Esophagus muscularis mucosa (tissue), 4 donors: ENCODE measurements around the gene CEL. TPM values are rescaled to one million over a fixed set of nuclear protein-coding genes. Genes with fewer than 3 reads are reported as not detected.

Experiments
- DNase-seq: peaks from one replicate; pipeline ENCODE4 v3.0.0-alpha.2; 2017; ENCODE audit errors: extremely low spot score
- H3K27ac ChIP-seq, 4 donors: fragments of 200-600 bp; sonication (generic); replicated peaks in 1 of 4; 1 replicate in 3 of 4; 2 replicates in 1 of 4; pipeline ENCODE4 v1.5.1; 2016 to 2019; ENCODE audit warnings: mild to moderate bottlenecking in 1 of 4
- H3K27me3 ChIP-seq, 4 donors: fragments of 200-600 bp; sonication (generic); one replicate each; pipeline versions ENCODE4 v1.5.1 to v1.6.0; 2016 to 2019
- H3K36me3 ChIP-seq, 4 donors: fragments of 200-600 bp; sonication (generic); one replicate each; pipeline ENCODE4 v1.5.1; 2016 to 2019
- H3K4me1 ChIP-seq, 4 donors: fragments of 200-600 bp; sonication (generic); one replicate each; pipeline ENCODE4 v1.5.1; 2016 to 2019
- H3K4me3 ChIP-seq, 4 donors: fragments of 200-600 bp; sonication (generic); 1 replicate in 2 of 4; 2 replicates in 2 of 4; pipeline ENCODE4 v1.5.1; 2016 to 2019; ENCODE audit warnings: mild to moderate bottlenecking in 4 of 4, moderate library complexity in 1 of 4
- H3K9me3 ChIP-seq, 4 donors: fragments of 200-600 bp; sonication (generic); 1 replicate in 3 of 4; 2 replicates in 1 of 4; pipeline ENCODE4 v1.5.1; 2016 to 2019
- CTCF ChIP-seq, 3 experiments: fragments of 200-600 bp in 2 of 3; fragments of 450-650 bp in 1 of 3; sonication (generic) in 2 of 3; IDR thresholded peaks; one replicate each; pipeline ENCODE4 v1.5.1; 2017 to 2019; ENCODE audit warnings: antibody characterized with exemption in 3 of 3, mild to moderate bottlenecking in 2 of 3, moderate library complexity in 1 of 3
- EP300 ChIP-seq: sonication (generic); formaldehyde crosslinking; IDR thresholded peaks from one replicate; pipeline ENCODE4 v1.6.1; 2017; ENCODE audit warnings: antibody characterized with exemption
- POLR2A ChIP-seq: fragments of 450-650 bp; IDR thresholded peaks from one replicate; pipeline ENCODE4 v1.6.1; 2017; ENCODE audit warnings: antibody characterized with exemption, moderate library complexity, mild to moderate bottlenecking, low read depth
- POLR2AphosphoS5 ChIP-seq, 2 donors: sonication (generic); formaldehyde crosslinking; IDR thresholded peaks; one replicate each; pipeline ENCODE4 v1.6.1; 2017; ENCODE audit warnings: antibody characterized with exemption in 2 of 2
- WGBS: methylation state at CpG from one replicate; pipeline ENCODE4 v1.1.5; 2018; 5-methylcytosine and 5-hydroxymethylcytosine counted together
- intact Hi-C: fragments of 100-400 bp; cut with DNase I; formaldehyde crosslinking; loops from one replicate; pipeline ENCODE4 v1.15.1; 2023
- total RNA-seq, 4 donors: library from RNA; depleted of rRNA; stranded (reverse); fragments of >200 nt; gene quantifications; one replicate each; pipeline versions ENCODE4 v1.1.0 to v1.2.1, GENCODE V29; 2016

CEL gene
- total RNA-seq, 4 donors from 2014 or later = 0.17 to 0.42 (median 0.21) TPM

GRCh38 chr9:133054194-133054890 lies 7.4 kb upstream of the CEL start:
- H3K27me3 ChIP-seq = no peaks in the 10 kb centered on the region
- no peaks in the 10 kb centered on the region for H3K9me3 ChIP-seq
- WGBS = 90% methylated on average over 8 of the region's 24 CpGs
- no peak overlapping the region for H3K4me3 ChIP-seq
- no peak for DNase-seq
- H3K36me3 ChIP-seq = peaks cover 77 to 95% (median 91%) of the 10 kb centered on the region in 4 donors
- no peak for TF ChIP-seq CTCF (IDR thresholded peaks at IDR 0.05)
- TF ChIP-seq POLR2A = no peak
- TF ChIP-seq POLR2AphosphoS5 (IDR thresholded peaks at IDR 0.05) = no peak
- TF ChIP-seq EP300 = no peak
- intact Hi-C loops = no loop called here
- H3K27ac ChIP-seq = no peak overlapping the region
- H3K4me1 ChIP-seq = peaks cover 0 to 12% (median 0%) of the 10 kb centered on the region in 4 donors

DNA sequence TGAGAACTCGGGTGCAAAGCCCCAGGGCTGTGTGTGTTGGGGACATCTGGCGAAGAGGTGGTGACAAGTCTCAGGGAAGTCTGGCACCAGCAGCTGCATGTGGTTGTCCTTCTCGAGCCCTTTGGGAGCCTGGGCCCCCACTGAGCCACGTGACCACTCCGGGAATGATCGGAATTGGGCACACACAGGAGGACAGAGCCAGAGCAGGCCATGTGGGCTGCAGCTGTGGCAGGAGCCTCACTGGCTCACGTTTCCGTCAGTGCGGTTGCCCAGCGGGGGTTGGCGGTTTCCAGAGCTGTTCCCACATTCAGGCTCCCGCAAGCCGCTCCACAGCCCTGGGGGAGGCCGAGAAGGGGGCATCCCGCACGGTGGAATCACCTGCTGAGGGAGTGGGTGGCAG lies 6.8 kb upstream of the CEL start:
- no peak overlapping the region for H3K4me3 ChIP-seq
- no peak for TF ChIP-seq POLR2A
- TF ChIP-seq EP300 = no peak
- TF ChIP-seq POLR2AphosphoS5 (IDR thresholded peaks at IDR 0.05) = no peak
- no peak for TF ChIP-seq CTCF (IDR thresholded peaks at IDR 0.05)
- DNase-seq = no peak
- peaks cover 0 to 16% (median 0%) of the 10 kb centered on the region in 4 donors for H3K4me1 ChIP-seq
- H3K9me3 ChIP-seq = no peaks in the 10 kb centered on the region
- H3K27me3 ChIP-seq = no peaks in the 10 kb centered on the region
- peaks cover 73 to 88% (median 85%) of the 10 kb centered on the region in 4 donors for H3K36me3 ChIP-seq
- H3K27ac ChIP-seq = no peak overlapping the region
- intact Hi-C loops = no loop called here
- 91% methylated on average over 14 of the region's 16 CpGs for WGBS

DNA sequence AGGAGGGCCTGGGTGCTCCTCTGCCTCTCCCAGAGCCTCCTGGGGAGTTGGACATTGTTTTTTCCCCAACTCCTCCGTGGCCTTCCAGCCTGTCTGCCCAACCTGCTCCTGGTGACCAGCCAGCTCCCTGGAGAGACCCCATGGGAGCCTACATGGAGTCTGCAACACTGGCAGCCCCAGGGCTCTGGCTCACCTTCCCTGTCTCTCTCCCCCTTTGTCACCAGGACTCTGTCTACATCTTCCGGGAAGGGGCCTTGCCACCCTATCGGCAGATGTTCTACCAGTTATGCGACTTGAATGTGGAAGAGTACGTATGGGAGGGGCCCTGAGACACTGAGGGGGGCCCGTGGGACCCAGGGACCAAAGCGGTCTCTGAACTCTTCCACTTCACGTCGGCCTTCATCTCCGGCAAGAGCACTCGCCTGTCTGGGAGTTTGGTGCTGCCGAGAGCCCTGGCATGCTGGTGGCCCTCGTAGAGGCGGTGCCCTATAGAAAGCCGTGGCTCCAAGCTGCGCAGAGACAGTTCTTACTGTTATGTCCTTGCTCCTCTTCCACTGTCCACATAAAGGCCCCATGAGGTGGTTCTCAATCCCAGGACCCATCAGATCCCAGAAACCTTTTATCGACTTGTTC lies 5.9 kb upstream of the CEL start:
- DNase-seq = no peak
- WGBS = 98% methylated on average over 17 of the region's 17 CpGs
- H3K27ac ChIP-seq = no peak overlapping the region
- H3K36me3 ChIP-seq = peaks cover 65 to 79% (median 76%) of the 10 kb centered on the region in 4 donors
- intact Hi-C loops = no loop called here
- peaks cover 0 to 18% (median 0%) of the 10 kb centered on the region in 4 donors for H3K4me1 ChIP-seq
- H3K4me3 ChIP-seq = no peak overlapping the region
- TF ChIP-seq POLR2A = no peak
- TF ChIP-seq POLR2AphosphoS5 (IDR thresholded peaks at IDR 0.05) = no peak
- TF ChIP-seq CTCF (IDR thresholded peaks at IDR 0.05) = no peak
- TF ChIP-seq EP300 = no peak
- H3K27me3 ChIP-seq = no peaks in the 10 kb centered on the region
- no peaks in the 10 kb centered on the region for H3K9me3 ChIP-seq

GRCh38 chr9:133056533-133056932 lies 5.2 kb upstream of the CEL start:
- peaks cover 59 to 73% (median 70%) of the 10 kb centered on the region in 4 donors for H3K36me3 ChIP-seq
- intact Hi-C loops = no loop called here
- DNase-seq = no peak

More at GRCh38 chr9:133056533-133056932, 5.2 kb upstream of the CEL start:
- Histone ChIP-seq H3K27me3 (no peaks in the 10 kb centered on the region), H3K4me1 (peaks cover 0 to 22% (median 0%) of the 10 kb centered on the region in 4 donors), H3K4me3 (no peak overlapping the region), H3K9me3 (no peaks in the 10 kb centered on the region), H3K27ac (no peak overlapping the region)
- WGBS = 88% methylated on average over 12 of the region's 13 CpGs
- no peak for TF ChIP-seq POLR2A
- TF ChIP-seq CTCF (IDR thresholded peaks at IDR 0.05) = no peak
- TF ChIP-seq EP300 = no peak
- TF ChIP-seq POLR2AphosphoS5 (IDR thresholded peaks at IDR 0.05) = no peak
